Ecto neural progenitor cell (in vitro differentiated cells): Measurements from ENCODE around the gene ABHD11.
"Not testable (repeated sequence)": the region's sequence is repeated elsewhere in the genome, so short reads cannot be mapped to it uniquely, and the experiment has no call there.

Experiments
- DNase-seq: peaks from one replicate; pipeline ENCODE4 v3.0.0-alpha.2; 2018; ENCODE audit warnings: low spot score

Gene ABHD11, protein sequence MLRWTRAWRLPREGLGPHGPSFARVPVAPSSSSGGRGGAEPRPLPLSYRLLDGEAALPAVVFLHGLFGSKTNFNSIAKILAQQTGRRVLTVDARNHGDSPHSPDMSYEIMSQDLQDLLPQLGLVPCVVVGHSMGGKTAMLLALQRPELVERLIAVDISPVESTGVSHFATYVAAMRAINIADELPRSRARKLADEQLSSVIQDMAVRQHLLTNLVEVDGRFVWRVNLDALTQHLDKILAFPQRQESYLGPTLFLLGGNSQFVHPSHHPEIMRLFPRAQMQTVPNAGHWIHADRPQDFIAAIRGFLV

DNA sequence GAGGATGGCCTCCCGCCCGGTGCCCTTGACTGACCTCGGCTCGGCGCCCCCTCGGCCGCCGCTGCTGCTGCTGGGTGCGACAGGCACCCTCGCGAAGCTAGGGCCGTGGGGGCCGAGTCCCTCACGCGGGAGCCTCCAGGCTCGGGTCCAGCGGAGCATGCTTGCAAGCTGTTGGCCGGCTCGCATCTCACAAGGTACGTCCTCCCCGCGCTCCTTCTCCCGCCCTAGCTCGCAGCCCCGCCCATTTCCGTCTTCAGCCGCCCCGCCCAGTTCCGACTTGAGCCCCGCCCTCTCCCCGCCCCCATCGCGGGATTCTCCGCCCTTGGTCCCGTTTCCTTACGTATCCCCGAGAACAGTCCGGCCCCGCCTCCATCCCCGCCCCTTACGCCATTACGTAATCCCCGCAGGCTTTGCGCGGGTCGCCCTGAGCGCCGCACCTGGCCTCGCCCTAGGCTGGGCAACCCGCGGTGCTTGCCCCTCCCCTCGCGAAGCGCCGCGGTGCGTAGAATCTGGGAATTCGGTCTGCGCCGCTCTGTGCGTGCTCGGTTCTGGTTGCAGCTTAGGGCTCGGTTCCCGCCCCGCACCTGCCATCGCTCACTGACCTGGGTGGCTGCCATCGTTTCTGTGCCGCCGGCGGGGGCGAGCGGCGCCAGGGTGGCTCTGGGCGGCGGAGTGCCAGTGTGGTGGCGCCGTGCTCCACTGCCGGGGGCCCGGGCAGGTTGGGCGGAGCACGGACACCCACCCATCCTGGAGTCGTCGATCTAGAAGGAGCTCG is at the start of gene ABHD11:
TSS of gene ABHD11 (minus strand) at position 191 of the 775 bp plus-strand sequence. CDS start at position 159, 32 bp downstream.
- peak; percentile 99 for DNase-seq

- DNase-seq = not testable (repeated sequence)
Observed at GRCh38 chr7:73787786-73788048, 49.1 kb upstream of the ABHD11 start.

- DNase-seq = no peak
Observed at GRCh38 chr7:73786588-73786987, 48.0 kb upstream of the ABHD11 start.

GRCh38 chr7:73779517-73779916 is 40.9 kb upstream of the ABHD11 start:
- peak; percentile 1 for DNase-seq

- DNase-seq = no peak
Observed at GRCh38 chr7:73778801-73779389, 40.3 kb upstream of the ABHD11 start.

- DNase-seq = no peak
Observed at GRCh38 chr7:73774923-73775322, 36.3 kb upstream of the ABHD11 start.

- no peak for DNase-seq
Observed at GRCh38 chr7:73773700-73774517, 35.3 kb upstream of the ABHD11 start.

GRCh38 chr7:73770860-73771670 is 32.5 kb upstream of the ABHD11 start:
- DNase-seq = no peak

DNA sequence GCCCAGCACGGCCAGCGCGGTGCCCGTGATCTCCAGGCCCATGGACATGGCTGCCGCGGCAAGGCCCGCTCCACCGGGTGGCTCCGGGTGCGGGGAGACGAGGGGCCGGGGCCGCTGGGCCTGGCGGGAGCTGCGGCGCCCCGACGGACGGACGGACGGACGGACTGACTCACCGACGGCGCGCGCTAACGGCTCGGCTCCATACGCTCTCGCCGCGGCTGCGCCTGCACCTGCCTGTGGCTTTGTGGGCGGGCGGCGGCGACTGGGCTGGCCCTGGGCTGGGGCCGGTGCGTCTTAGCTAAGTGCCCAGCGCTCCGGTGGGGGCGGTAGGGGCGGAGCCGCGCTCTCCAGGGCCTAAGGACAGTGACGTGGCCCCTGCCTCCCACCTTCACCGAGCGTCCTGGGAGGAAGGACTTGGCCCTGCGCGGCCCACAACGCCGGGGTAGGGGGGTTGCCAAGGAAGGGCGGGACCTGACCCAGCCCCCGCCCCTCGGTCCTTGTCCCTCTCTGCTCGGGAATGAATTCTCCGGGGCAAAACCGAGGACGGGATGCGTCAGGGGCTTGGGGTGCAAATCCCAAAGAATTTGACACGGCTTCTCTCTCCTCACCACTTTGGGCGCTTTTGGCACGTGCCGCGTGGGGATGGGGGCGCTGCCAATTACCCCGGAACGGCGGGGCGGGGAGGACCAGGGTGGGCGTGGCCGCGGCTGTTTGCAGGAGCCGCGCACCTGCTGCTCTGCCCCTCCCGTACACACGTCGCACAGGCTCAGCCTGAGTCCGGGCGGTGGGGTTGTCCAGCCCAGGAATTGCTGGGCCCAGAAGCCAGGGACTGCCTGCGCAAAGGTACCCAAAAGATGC is 31.6 kb upstream of the ABHD11 start, which contains the start of gene CLDN3:
TSS of gene CLDN3 (minus strand) at position 269 of the 858 bp plus-strand sequence. CDS start at position 48, 221 bp downstream.
- DNase-seq = peak; percentile 86

DNA sequence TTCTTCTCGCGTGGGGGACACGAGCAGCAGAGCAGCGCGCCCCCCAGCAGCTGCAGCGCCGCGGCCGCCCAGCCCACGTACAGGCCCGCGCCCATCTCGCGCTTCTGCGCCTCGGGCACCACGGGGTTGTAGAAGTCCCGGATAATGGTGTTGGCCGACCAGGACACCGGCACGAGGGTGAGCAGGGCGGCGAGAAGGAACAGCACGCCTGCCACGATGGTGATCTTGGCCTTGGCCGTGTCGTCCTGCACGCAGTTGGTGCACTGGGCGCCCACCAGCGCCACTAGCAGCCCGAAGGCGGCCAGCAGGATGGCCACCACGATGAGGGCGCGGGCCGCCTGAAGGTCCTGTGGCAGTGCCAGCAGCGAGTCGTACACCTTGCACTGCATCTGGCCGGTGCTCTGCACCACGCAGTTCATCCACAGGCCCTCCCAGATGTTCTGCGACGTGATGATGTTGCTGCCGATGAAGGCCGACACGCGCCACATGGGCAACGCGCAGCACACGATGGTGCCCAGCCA is 30.9 kb upstream of the ABHD11 start:
- DNase-seq = peak; percentile 54

DNA sequence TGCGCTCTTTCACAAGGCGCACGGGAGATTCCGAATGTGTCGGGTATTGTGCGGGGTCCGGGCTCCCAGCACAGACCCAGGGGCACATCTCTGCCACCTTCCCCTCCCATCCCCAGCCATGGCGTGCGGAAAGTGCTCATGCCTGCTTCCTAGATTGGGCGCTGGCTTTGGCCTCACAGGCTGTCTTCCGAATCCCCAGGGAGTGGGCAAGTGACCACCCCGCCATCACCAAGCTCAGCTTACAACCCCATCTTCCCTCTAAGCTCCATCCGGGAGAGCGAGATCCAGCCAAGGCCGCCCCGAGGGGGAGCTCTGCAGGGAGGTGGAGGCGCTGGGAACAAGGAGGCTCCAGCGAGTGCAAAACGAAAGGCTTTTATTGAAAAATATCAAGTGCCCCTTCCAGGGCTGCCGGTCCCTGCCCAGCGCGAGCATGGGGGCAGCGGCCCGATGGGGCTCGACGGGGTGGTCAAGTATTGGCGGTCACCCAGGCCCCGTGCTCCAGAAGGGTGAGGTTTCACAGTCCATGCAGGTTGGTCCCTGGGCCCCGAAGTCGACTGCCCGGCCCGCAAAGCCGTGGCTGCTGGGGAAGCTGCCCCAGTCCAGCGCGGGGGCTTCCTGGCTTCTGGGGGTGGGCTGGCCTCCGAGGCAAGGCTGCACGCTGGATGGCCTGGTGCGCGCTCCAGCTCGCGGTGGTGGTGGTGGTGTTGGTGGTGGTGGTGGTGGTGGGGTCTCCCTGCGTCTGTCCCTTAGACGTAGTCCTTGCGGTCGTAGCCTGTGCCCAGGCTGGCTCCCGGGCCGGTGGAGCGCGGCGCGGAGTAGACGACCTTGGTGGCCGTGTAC is 30.3 kb upstream of the ABHD11 start:
- no peak for DNase-seq

DNA sequence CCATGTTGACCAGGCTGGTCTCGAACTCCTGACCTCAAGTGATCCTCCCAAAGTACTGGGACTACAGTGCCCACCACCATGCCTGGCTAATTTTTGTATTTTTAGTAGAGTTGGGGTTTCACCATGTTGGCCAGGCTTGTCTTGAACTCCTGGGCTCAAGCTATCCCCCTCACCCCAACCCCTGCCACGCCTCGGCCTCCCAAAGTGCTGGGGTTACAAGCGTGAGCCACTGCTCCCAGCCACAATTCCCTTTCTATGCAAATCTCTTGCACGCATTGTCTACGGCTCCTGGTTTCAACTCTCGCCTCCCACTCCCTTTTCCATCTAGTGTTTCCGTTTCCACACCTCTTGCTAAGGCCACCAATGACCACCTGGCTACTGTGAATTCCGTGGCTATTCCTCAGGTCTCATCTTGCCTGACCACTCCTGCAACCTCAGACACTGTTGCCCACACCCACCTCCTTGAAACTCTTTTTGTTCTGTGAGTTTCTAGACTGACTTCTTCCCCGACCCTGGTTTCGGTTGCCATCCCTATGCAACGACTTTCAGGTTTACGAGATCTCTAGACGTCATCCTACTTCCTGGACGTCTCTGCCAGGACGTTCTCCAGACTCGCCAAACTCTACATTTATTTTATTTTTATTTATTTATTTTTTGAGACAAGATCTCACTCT is 28.1 kb upstream of the ABHD11 start:
- no peak for DNase-seq

- DNase-seq = no peak
Observed at GRCh38 chr7:73762659-73762999, 24.0 kb upstream of the ABHD11 start.

- DNase-seq = peak; percentile 60
Observed at GRCh38 chr7:73761854-73762658, 23.5 kb upstream of the ABHD11 start.

GRCh38 chr7:73758581-73759138 is 20.1 kb upstream of the ABHD11 start:
- DNase-seq = no peak

- no peak for DNase-seq
Observed at GRCh38 chr7:73749931-73750776, 11.6 kb upstream of the ABHD11 start.

- no peak for DNase-seq
Observed at GRCh38 chr7:73746378-73746777, 7.8 kb upstream of the ABHD11 start.
